ENCODE measurements around the gene CCDC83. TPM values are rescaled to one million over a fixed set of nuclear protein-coding genes. Genes with fewer than 3 reads are reported as not detected.

Gene CCDC83
- total RNA-seq, 1 donor from 2014 or later = not detected

- Histone ChIP-seq H3K9me3 (ENCODE audit: insufficient read depth, low read depth, low read length) (no peaks in the 10 kb centered on the region), H3K79me2 (ENCODE audit: insufficient read depth, low read length) (no peaks in the 10 kb centered on the region), H2AFZ (ENCODE audit: low read depth, low read length) (no peak overlapping the region), H3K27ac (ENCODE audit: low read depth, low read length) (no peak overlapping the region), H4K20me1 (ENCODE audit: insufficient read depth, low read length) (no peaks in the 10 kb centered on the region), H3K4me3 (ENCODE audit: insufficient read depth, low read depth, low read length) (no peak overlapping the region), H3K4me2 (ENCODE audit: low read length) (peak overlapping the region; percentile 24), H3K9ac (ENCODE audit: low read length) (no peak overlapping the region), H3K4me1 (ENCODE audit: insufficient read depth, low read length) (peaks cover 10% of the 10 kb centered on the region), H3K36me3 (ENCODE audit: insufficient read depth, low read length) (no peaks in the 10 kb centered on the region), H3K27me3 (ENCODE audit: insufficient read depth, low read length) (no peaks in the 10 kb centered on the region)
- DNase-seq (ENCODE audit: low read depth) = no peak
- H3K27ac Mint-ChIP-seq (ENCODE audit: unreplicated experiment) = no peak overlapping the region
- no peaks in the 10 kb centered on the region for H3K27me3 Mint-ChIP-seq (ENCODE audit: low read depth, unreplicated experiment)
- H3K9me3 Mint-ChIP-seq (ENCODE audit: unreplicated experiment) = no peaks in the 10 kb centered on the region
- H3K4me1 Mint-ChIP-seq (ENCODE audit: low read depth, unreplicated experiment) = peaks cover 14% of the 10 kb centered on the region
- no peak for FAIRE-seq
- H3K4me3 Mint-ChIP-seq (ENCODE audit: unreplicated experiment) = no peak overlapping the region
- TF ChIP-seq EZH2 (IDR thresholded peaks at IDR 0.05; ENCODE audit: insufficient read depth, low read length) (no peak), CTCF (IDR thresholded peaks at IDR 0.05; ENCODE audit: insufficient read depth, low read depth, low read length) (no peak)
- H3K36me3 Mint-ChIP-seq (ENCODE audit: low read depth, unreplicated experiment) = no peaks in the 10 kb centered on the region
Measured at GRCh38 chr11:85843929-85844328, 11.3 kb upstream of the CCDC83 start.

- Histone ChIP-seq H3K9me3 (ENCODE audit: insufficient read depth, low read depth, low read length) (no peaks in the 10 kb centered on the region), H3K27ac (ENCODE audit: low read depth, low read length) (no peak overlapping the region), H3K4me1 (ENCODE audit: insufficient read depth, low read length) (peaks cover 10% of the 10 kb centered on the region), H3K9ac (ENCODE audit: low read length) (no peak overlapping the region), H2AFZ (ENCODE audit: low read depth, low read length) (no peak overlapping the region), H3K36me3 (ENCODE audit: insufficient read depth, low read length) (no peaks in the 10 kb centered on the region), H3K79me2 (ENCODE audit: insufficient read depth, low read length) (no peaks in the 10 kb centered on the region), H4K20me1 (ENCODE audit: insufficient read depth, low read length) (no peaks in the 10 kb centered on the region), H3K27me3 (ENCODE audit: insufficient read depth, low read length) (no peaks in the 10 kb centered on the region), H3K4me2 (ENCODE audit: low read length) (peak overlapping the region; percentile 24), H3K4me3 (ENCODE audit: insufficient read depth, low read depth, low read length) (no peak overlapping the region)
- Mint-ChIP-seq H3K27me3 (ENCODE audit: low read depth, unreplicated experiment) (no peaks in the 10 kb centered on the region), H3K36me3 (ENCODE audit: low read depth, unreplicated experiment) (no peaks in the 10 kb centered on the region), H3K27ac (ENCODE audit: unreplicated experiment) (no peak overlapping the region), H3K9me3 (ENCODE audit: unreplicated experiment) (no peaks in the 10 kb centered on the region), H3K4me3 (ENCODE audit: unreplicated experiment) (no peak overlapping the region), H3K4me1 (ENCODE audit: low read depth, unreplicated experiment) (peaks cover 14% of the 10 kb centered on the region)
- no peak for TF ChIP-seq CTCF (IDR thresholded peaks at IDR 0.05; ENCODE audit: insufficient read depth, low read depth, low read length)
- no peak for TF ChIP-seq EZH2 (IDR thresholded peaks at IDR 0.05; ENCODE audit: insufficient read depth, low read length)
- DNase-seq (ENCODE audit: low read depth) = peak; percentile 71
- no peak for FAIRE-seq
Measured at GRCh38 chr11:85844439-85845123, 10.6 kb upstream of the CCDC83 start.

- Histone ChIP-seq H3K4me3 (ENCODE audit: insufficient read depth, low read depth, low read length) (no peak overlapping the region), H3K9ac (ENCODE audit: low read length) (no peak overlapping the region), H3K9me3 (ENCODE audit: insufficient read depth, low read depth, low read length) (no peaks in the 10 kb centered on the region), H2AFZ (ENCODE audit: low read depth, low read length) (no peak overlapping the region), H3K36me3 (ENCODE audit: insufficient read depth, low read length) (no peaks in the 10 kb centered on the region), H3K27ac (ENCODE audit: low read depth, low read length) (no peak overlapping the region), H4K20me1 (ENCODE audit: insufficient read depth, low read length) (no peaks in the 10 kb centered on the region), H3K4me1 (ENCODE audit: insufficient read depth, low read length) (peaks cover 10% of the 10 kb centered on the region), H3K79me2 (ENCODE audit: insufficient read depth, low read length) (no peaks in the 10 kb centered on the region), H3K4me2 (ENCODE audit: low read length) (no peak overlapping the region), H3K27me3 (ENCODE audit: insufficient read depth, low read length) (no peaks in the 10 kb centered on the region)
- FAIRE-seq (no peak), DNase-seq (ENCODE audit: low read depth) (no peak)
- H3K36me3 Mint-ChIP-seq (ENCODE audit: low read depth, unreplicated experiment) = peaks cover 1% of the 10 kb centered on the region
- no peaks in the 10 kb centered on the region for H3K27me3 Mint-ChIP-seq (ENCODE audit: low read depth, unreplicated experiment)
- no peak for TF ChIP-seq EZH2 (IDR thresholded peaks at IDR 0.05; ENCODE audit: insufficient read depth, low read length)
- TF ChIP-seq CTCF (IDR thresholded peaks at IDR 0.05; ENCODE audit: insufficient read depth, low read depth, low read length) = no peak
- H3K9me3 Mint-ChIP-seq (ENCODE audit: unreplicated experiment) = peaks cover 1% of the 10 kb centered on the region
- H3K4me3 Mint-ChIP-seq (ENCODE audit: unreplicated experiment) = no peak overlapping the region
- H3K27ac Mint-ChIP-seq (ENCODE audit: unreplicated experiment) = no peak overlapping the region
- H3K4me1 Mint-ChIP-seq (ENCODE audit: low read depth, unreplicated experiment) = peaks cover 14% of the 10 kb centered on the region
Measured at GRCh38 chr11:85845124-85845631, 10.0 kb upstream of the CCDC83 start.
